HepG2 (cell line): Measurements from ENCODE around the gene KIRREL3. TPM values are rescaled to one million over a fixed set of nuclear protein-coding genes. Genes with fewer than 3 reads are reported as not detected.

Experiments used
- ATAC-seq: fragments of 200-7000 bp; cut with Tn5 transposase; 3 replicates; pipeline ENCODE4 v1.9.1; 2020; ENCODE audit warnings: mild to moderate bottlenecking, moderate library complexity
- BruUV-seq: library from RNA; stranded (reverse); fragments of 400-500 nt; replicated peaks from 2 replicates; lab custom pipeline; 2021; lab: Mats Ljungman, UMichigan
- CTCF ChIA-PET: fragments of 300-600 bp; formaldehyde crosslinking; extraction: SDS; loops from one replicate; lab custom pipeline; 2021; ENCODE audit warnings: low total read pairs, inconsistent platforms, low intra/inter-chr PET ratio; lab: Yijun Ruan, JAX
- POLR2A ChIA-PET: fragments of 350-600 bp; sonication (Branson Sonifier 250); formaldehyde crosslinking; loops from one replicate; lab custom pipeline; 2020; ENCODE audit warnings: antibody characterized with exemption, inconsistent platforms; lab: Yijun Ruan, JAX
- DNase-seq: peaks from one replicate; pipeline ENCODE4 v3.0.0-alpha.2; 2015; ENCODE audit warnings: low spot score
- FAIRE-seq: peaks from 3 replicates; lab custom pipeline; 2011; peaks lifted over from hg19 to GRCh38; lab: Jason Lieb, UNC
- H2AFZ ChIP-seq: one replicate; pipeline ENCODE4 v1.6.1; 2011; ENCODE audit warnings: low read length, inconsistent platforms
- H3K27ac ChIP-seq: fragments of 300-600 bp; 3 replicates; pipeline ENCODE4 v1.8.0; 2011; ENCODE audit warnings: mixed run types, mild to moderate bottlenecking, mixed read lengths, low read length, inconsistent platforms; ENCODE audit not compliant: insufficient read depth; ENCODE audit errors: extremely low read length
- H3K27me3 ChIP-seq, 2 experiments: fragments of 200-600 bp in 1 of 2; 2 replicates in 1 of 2; 3 replicates in 1 of 2; pipeline versions ENCODE4 v1.6.0 to v1.8.0; 2011; ENCODE audit warnings: low read length in 2 of 2, mild to moderate bottlenecking in 2 of 2, moderate library complexity in 2 of 2, inconsistent platforms in 1 of 2; ENCODE audit not compliant: insufficient read depth in 2 of 2, control insufficient read depth in 1 of 2
- H3K36me3 ChIP-seq, 2 experiments: fragments of 200-600 bp in 1 of 2; replicated peaks in 1 of 2; 2 replicates in 1 of 2; 3 replicates in 1 of 2; pipeline versions ENCODE4 v1.5.1 to v1.8.0; 2011; ENCODE audit warnings: low read length in 2 of 2, inconsistent platforms in 1 of 2; ENCODE audit not compliant: insufficient read depth in 2 of 2, control insufficient read depth in 1 of 2
- H3K4me1 ChIP-seq: 2 replicates; pipeline ENCODE4 v1.5.1; 2012; ENCODE audit warnings: low read length, inconsistent platforms; ENCODE audit not compliant: insufficient read depth
- H3K4me2 ChIP-seq: 2 replicates; pipeline ENCODE4 v1.6.0; 2011; ENCODE audit warnings: low read depth, low read length, inconsistent platforms
- H3K4me3 ChIP-seq, 3 experiments: fragments of 200-600 bp in 1 of 3; sonication (generic), shearing (Covaris generic) in 1 of 3; replicated peaks in 1 of 3; 2 replicates each; pipeline ENCODE4 v1.5.1; 2011 to 2016; ENCODE audit warnings: low read length in 3 of 3, inconsistent platforms in 2 of 3, low read depth in 2 of 3, mild to moderate bottlenecking in 2 of 3, control low read depth in 1 of 3, mixed read lengths in 1 of 3; ENCODE audit not compliant: insufficient read depth in 1 of 3
- H3K79me2 ChIP-seq: one replicate; pipeline ENCODE4 v1.6.1; 2011; ENCODE audit warnings: low read length, inconsistent platforms; ENCODE audit not compliant: insufficient read depth
- H3K9ac ChIP-seq: 2 replicates; pipeline ENCODE4 v1.6.0; 2011; ENCODE audit warnings: mild to moderate bottlenecking, low read depth, low read length, inconsistent platforms; ENCODE audit not compliant: insufficient read depth
- H3K9me3 ChIP-seq: 2 replicates; pipeline ENCODE4 v1.5.1; 2012; ENCODE audit warnings: mild to moderate bottlenecking, low read length
- H4K20me1 ChIP-seq: 2 replicates; pipeline ENCODE4 v1.6.0; 2011; ENCODE audit warnings: inconsistent platforms, mild to moderate bottlenecking, low read length, moderate library complexity; ENCODE audit not compliant: insufficient read depth
- BRCA1 ChIP-seq: sonication (generic); formaldehyde crosslinking; IDR thresholded peaks from 2 replicates; pipeline ENCODE4 v1.4.0; 2020; ENCODE audit warnings: missing genetic modification reagents
- CEBPB ChIP-seq: IDR thresholded peaks from 2 replicates; pipeline ENCODE4 v1.6.1; 2011; ENCODE audit warnings: low read depth, low read length, improper control_type of control experiment, borderline replicate concordance
- HIVEP1 ChIP-seq: sonication (generic); formaldehyde crosslinking; IDR thresholded peaks from 2 replicates; pipeline ENCODE4 v1.4.0; 2020; ENCODE audit warnings: mild to moderate bottlenecking, missing genetic modification reagents
- JUND ChIP-seq: sonication (generic); formaldehyde crosslinking; IDR thresholded peaks from 2 replicates; pipeline ENCODE4 v1.8.0; 2022; ENCODE audit warnings: mild to moderate bottlenecking, missing genetic modification reagents
- KDM5A ChIP-seq: fragments of 200-600 bp; sonication (generic); IDR thresholded peaks from 2 replicates; pipeline ENCODE4 v1.7.0; 2018; ENCODE audit warnings: antibody characterized with exemption, mild to moderate bottlenecking, low read length, borderline replicate concordance
- MTF1 ChIP-seq: sonication (generic); formaldehyde crosslinking; IDR thresholded peaks from 2 replicates; pipeline ENCODE4 v1.5.0; 2020; ENCODE audit warnings: missing genetic modification reagents
- NCOA2 ChIP-seq: sonication (generic); formaldehyde crosslinking; IDR thresholded peaks from 2 replicates; pipeline ENCODE4 v1.8.0; 2022; ENCODE audit warnings: inconsistent platforms
- PBX2 ChIP-seq: IDR thresholded peaks from 2 replicates; pipeline ENCODE4 v1.6.1; 2016; ENCODE audit warnings: control low read depth
- POGZ ChIP-seq: sonication (generic); formaldehyde crosslinking; IDR thresholded peaks from 2 replicates; pipeline ENCODE4 v1.4.0; 2020; ENCODE audit warnings: mild to moderate bottlenecking, missing genetic modification reagents
- REXO4 ChIP-seq: sonication (generic); formaldehyde crosslinking; IDR thresholded peaks from 2 replicates; pipeline ENCODE4 v1.8.0; 2022; ENCODE audit warnings: missing genetic modification reagents, mild to moderate bottlenecking, borderline replicate concordance
- SUZ12 ChIP-seq: fragments of 150-350 bp; IDR thresholded peaks from 2 replicates; pipeline ENCODE4 v1.6.1; 2014; ENCODE audit warnings: low read depth, low read length
- ZBTB14 ChIP-seq: sonication (generic); formaldehyde crosslinking; IDR thresholded peaks from 2 replicates; pipeline ENCODE4 v1.4.0; 2020; ENCODE audit warnings: missing genetic modification reagents
- ZKSCAN8 ChIP-seq: IDR thresholded peaks from 2 replicates; pipeline ENCODE4 v1.6.1; 2016; ENCODE audit warnings: borderline replicate concordance, missing genetic modification reagents, missing compliant biosample characterization
- ZNF282 ChIP-seq: fragments of 450-650 bp; IDR thresholded peaks from 2 replicates; pipeline ENCODE4 v1.6.1; 2018; ENCODE audit not compliant: partially characterized antibody
- ZNF530 ChIP-seq: sonication (generic); formaldehyde crosslinking; IDR thresholded peaks from 2 replicates; pipeline ENCODE4 v1.5.0; 2020; ENCODE audit warnings: low read depth, mild to moderate bottlenecking, missing genetic modification reagents
- ZNF598 ChIP-seq: sonication (generic); formaldehyde crosslinking; IDR thresholded peaks from 2 replicates; pipeline ENCODE4 v1.5.1; 2020; ENCODE audit warnings: mild to moderate bottlenecking, missing genetic modification reagents, borderline replicate concordance
- ZNF678 ChIP-seq: sonication (generic); formaldehyde crosslinking; IDR thresholded peaks from 2 replicates; pipeline ENCODE4 v1.4.0; 2020; ENCODE audit warnings: mild to moderate bottlenecking, missing genetic modification reagents
- WGBS: methylation state at CpG from one replicate; pipeline ENCODE4 v1.1.6; 2017; ENCODE audit warnings: low lambda C conversion rate; 5-methylcytosine and 5-hydroxymethylcytosine counted together
- in situ Hi-C: cut with HindIII; loops from 2 replicates; pipeline ENCODE4 v1.10.0; 2017; ENCODE audit warnings: low pct_unique_long_range_greater_than_20kb; ENCODE audit not compliant: extremely low pct_ligation_motif_present
- intact Hi-C: fragments of 100-400 bp; cut with micrococcal nuclease; formaldehyde crosslinking; loops from one replicate; pipeline ENCODE4 v1.10.0; 2022; ENCODE audit not compliant: unreplicated experiment
- polyA plus RNA-seq, 8 experiments: library from polyadenylated mRNA; depleted of rRNA in 3 of 8; stranded (reverse) in 7 of 8; unstranded in 1 of 8; fragments of >200 nt; fragmentation: Illumina TruSeq in 4 of 8; extraction: Trizol in 4 of 8; gene quantifications; 2 replicates each; pipeline versions ENCODE4 v1.2.1 to v1.2.3, GENCODE V29; 2011 to 2016; ENCODE audit warnings: low read depth in 4 of 8, missing spikeins in 1 of 8, mixed read lengths in 1 of 8; ENCODE audit not compliant: insufficient read depth in 1 of 8
- total RNA-seq, 5 experiments: library from RNA; depleted of rRNA; stranded (reverse); fragments of >200 nt; fragmentation: Illumina TruSeq; extraction: Trizol; gene quantifications; 2 replicates each; pipeline ENCODE4 v1.2.3, GENCODE V29; 2016; ENCODE audit warnings: low read depth in 1 of 5
- TF ChIP-seq, protein P1 (sequence below): sonication (generic); formaldehyde crosslinking; conservative IDR thresholded peaks from 2 replicates; pipeline ENCODE4 v1.4.0; 2020; ENCODE audit warnings: missing genetic modification reagents

The KIRREL3 gene
- total and polyA plus RNA-seq, 2 of the 13 experiments (the other 11 are each of a cell fraction or from before 2014, with no cell fraction given), result not detected

GRCh38 chr11:126660761-126661425 lies 339.7 kb downstream of the KIRREL3 start:
- 0% methylated on average over 2 of the region's 2 CpGs for WGBS
- in situ Hi-C loops, result no loop called here
- no peak for FAIRE-seq

More at GRCh38 chr11:126660761-126661425, 339.7 kb downstream of the KIRREL3 start:
- Histone ChIP-seq H3K79me2 (no peaks in the 10 kb centered on the region), H2AFZ (no peak overlapping the region)
- POLR2A ChIA-PET, result no interaction called here
- BruUV-seq, result no TSS peak
- CTCF ChIA-PET, result no interaction called here
- TF ChIP-seq REXO4 (no peak), ZNF530 (CRISPR knock-in tag) (no peak), KDM5A (no peak), MTF1 (no peak), SUZ12 (no peak), ZNF598 (CRISPR knock-in tag) (no peak), ZNF678 (CRISPR knock-in tag) (no peak), ZKSCAN8 (no peak), HIVEP1 (no peak), JUND (CRISPR knock-in tag) (no peak), ZBTB14 (CRISPR knock-in tag) (no peak), POGZ (CRISPR knock-in tag) (no peak), CEBPB (no peak), ZNF282 (no peak), PBX2 (no peak), NCOA2 (CRISPR knock-in tag) (no peak), BRCA1 (CRISPR knock-in tag) (no peak)
- TF ChIP-seq, protein P1, sequence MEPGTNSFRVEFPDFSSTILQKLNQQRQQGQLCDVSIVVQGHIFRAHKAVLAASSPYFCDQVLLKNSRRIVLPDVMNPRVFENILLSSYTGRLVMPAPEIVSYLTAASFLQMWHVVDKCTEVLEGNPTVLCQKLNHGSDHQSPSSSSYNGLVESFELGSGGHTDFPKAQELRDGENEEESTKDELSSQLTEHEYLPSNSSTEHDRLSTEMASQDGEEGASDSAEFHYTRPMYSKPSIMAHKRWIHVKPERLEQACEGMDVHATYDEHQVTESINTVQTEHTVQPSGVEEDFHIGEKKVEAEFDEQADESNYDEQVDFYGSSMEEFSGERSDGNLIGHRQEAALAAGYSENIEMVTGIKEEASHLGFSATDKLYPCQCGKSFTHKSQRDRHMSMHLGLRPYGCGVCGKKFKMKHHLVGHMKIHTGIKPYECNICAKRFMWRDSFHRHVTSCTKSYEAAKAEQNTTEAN (CRISPR knock-in tag), result no peak
- TF ChIP-seq, all 625 proteins: peak for 0
- no peak for ATAC-seq
- intact Hi-C loops, result no loop called here
- no peaks in the 10 kb centered on the region; a peak in 2 of 5 replicates for H3K27me3 ChIP-seq
- no peak for DNase-seq
- no peaks in the 10 kb centered on the region for H3K4me1 ChIP-seq
- H3K4me2 ChIP-seq, result no peak overlapping the region
- no peak overlapping the region for H3K27ac ChIP-seq
- H3K36me3 ChIP-seq, result no peaks in the 10 kb centered on the region
- H3K9me3 ChIP-seq, result no peaks in the 10 kb centered on the region
- H3K4me3 ChIP-seq, result no peak overlapping the region
- no peaks in the 10 kb centered on the region for H4K20me1 ChIP-seq
- no peak overlapping the region for H3K9ac ChIP-seq
